ENCODE data around the gene TSEN15.
"Not testable (repeated sequence)": the region's sequence is repeated elsewhere in the genome, so short reads cannot be mapped to it uniquely, and the experiment has no call there.

Gene TSEN15

DNA sequence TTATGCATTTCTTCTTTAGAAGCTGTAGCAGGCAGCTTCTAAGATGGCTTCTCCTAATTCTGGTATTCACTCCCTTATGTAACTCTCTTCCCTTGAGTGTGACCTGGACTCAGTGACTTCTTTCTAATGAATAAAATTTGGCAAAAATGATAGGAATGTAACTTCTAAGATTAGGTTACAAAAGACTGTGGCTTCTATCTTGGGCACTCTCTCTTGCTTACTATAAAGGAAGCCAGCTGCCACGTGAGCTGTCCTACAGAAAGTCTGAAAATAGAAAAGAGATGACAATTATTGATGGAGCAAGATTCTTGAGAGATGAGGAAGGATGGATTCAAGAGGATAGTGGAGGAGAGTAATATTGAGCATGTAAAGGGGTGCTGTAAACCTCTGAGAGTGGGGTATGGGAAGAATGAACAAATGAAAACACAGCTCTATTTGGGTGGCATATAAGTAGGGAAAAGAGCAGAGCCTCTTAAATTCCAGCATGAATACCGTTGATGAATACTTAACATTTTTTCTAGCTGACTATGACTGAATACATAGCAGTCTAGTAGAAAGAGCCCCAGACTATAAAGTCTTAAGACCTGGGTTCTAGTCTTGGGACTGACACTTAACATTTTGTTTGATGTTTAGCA, 5.5 kb downstream of the TSEN15 start:
- DNase-seq: no peak

DNA sequence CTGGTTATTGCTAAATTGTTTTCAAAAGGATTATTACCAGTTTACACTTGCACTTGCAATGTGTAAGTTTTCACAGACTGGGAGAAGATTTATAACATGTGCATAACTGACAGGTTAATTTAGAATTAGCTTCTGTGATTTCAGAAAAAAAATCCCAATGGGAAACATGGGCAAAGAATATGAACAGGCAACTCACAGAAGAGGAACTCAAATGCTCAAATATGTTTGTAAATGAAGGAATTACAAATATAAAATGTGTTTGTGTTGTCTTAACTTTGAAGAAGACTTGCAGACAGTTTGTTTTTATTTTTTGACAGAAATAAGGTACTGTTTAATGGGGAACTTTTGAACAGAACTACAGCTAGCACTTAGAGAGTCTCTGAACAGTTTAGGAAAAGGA, 8.4 kb downstream of the TSEN15 start:
- DNase-seq: no peak

DNA sequence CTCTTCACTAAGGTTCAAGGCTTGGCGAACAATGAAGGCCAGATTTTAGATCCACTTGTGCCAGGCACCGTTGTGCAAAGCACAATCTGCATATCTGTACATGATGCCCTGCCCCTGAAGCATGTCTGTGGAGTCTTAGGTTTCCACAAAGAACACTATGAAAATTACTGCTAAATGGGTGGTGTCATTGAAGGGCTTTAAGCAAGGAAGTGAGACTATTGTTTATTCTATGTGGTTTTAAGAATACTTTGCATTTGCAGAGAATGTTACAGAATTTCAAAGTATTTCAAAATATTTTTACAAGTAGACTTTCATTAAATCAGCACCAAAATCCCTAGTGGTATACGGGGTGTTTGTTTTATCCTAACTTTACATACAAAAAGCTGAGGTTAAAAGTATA, 8.8 kb downstream of the TSEN15 start:
- DNase-seq: no peak

DNA sequence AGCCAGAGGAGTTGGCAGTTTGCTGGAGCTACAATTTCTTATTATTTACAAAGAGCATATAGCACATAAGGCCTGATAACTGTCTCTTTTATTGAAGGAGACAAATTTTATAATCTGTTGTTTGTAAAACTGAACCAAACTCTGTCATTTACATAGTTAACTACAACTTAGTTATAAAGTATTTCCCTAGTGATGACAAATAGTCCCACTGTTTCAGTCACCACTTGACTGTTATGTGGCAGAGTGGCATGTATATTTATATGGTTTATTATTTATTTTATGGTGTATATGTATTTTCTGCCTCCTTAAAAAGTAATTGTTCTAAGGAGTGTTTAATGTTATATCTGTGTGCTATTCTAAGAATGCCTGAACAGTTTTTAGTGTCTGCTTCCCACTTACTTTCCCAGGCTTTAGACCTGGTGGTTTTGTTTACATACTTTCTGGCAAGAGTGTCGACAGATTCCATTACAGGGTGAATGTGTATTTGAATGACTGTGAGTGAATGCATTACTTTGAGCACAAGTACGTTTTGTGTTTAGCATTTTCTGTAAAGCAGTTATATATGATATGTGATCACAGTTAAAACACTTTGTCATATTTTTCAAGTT, 10.0 kb downstream of the TSEN15 start:
- no peak for DNase-seq

DNA sequence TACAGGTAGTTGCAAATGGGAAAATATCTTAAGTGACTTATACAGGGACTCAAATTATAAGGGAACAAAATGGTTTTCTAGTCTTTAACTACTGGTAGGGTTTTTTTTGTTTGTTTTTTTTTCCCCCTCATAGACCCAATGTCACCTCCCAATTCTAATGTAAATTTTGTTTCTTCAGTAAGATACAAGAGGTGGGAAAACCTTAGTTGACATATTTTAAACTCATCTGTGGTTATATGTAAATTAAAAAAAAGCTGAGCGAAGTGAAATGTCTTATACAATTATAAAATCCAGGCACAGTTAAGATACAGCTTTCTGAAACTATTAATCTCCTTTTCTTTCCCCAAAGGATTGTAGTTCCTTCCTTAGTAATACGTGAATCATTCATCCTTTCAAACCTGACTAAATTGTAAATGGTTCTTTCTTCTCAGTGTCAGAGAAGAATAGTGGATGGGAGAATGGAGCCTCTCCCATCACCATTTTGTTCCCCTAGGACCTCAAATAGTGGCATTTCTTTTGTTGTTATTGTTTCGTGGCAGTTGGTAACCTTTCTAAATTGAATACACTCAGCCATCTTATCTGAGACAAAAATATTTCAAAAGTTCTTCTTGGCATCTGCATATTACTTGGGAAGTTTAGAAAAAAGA, 11.2 kb downstream of the TSEN15 start:
- no peak for DNase-seq

DNA sequence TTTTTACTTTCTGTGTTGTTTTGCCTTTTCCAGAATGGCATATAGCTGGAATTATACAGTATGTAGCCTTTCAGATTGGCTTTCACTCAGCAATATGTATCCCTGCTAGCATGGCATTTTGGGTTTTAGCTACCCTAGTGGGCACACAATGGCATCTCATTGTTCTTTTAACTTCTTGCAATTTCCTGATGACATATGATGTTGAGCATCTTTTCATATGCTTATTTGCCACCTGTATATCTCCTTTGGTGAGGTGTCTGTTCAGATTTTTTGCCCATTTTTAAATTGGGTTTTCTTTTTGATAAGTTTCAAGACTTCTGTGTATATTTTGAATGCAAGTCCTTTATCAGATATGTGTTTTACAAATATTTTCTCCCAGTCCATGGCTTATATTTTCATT, 14.0 kb downstream of the TSEN15 start:
- no peak for DNase-seq

DNA sequence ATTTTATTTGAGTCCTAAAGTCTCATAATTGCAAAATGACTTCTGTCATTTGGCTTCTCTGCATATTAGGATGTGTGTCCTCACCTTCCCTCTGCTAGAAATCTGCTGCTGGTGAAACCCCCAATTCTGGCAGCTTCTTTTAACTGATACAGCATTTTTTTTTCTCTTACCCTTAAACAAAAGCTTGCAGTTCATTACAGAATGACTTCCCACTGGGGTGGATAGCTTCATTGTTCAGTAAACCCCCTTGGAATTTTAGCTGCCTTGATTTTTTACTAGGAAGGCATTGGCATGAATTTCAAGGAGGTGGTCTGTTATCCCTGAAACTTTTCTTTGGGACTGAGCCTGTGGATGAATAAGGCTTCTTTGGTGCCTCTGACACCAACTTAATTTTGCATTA, 16.8 kb downstream of the TSEN15 start:
- no peak for DNase-seq

DNA sequence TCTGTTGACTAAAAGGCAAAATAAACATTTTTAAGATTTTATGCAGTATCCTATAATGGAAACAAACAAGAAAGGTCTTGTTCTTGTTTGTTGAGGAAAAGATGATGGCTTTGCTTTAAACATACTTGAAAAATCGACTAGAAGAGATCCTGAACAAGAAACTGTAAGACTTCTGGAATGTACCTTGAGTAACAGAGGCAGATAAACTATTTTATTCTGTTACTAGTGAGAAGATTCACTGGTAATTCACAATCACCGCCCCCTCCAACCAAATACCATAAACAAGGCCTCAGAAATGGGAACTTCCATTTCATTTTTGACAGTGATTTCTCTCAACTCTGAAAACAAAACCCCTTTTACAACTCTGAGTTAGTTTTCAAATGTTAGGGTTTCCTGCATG, 18.1 kb downstream of the TSEN15 start:
- no peak for DNase-seq

DNA sequence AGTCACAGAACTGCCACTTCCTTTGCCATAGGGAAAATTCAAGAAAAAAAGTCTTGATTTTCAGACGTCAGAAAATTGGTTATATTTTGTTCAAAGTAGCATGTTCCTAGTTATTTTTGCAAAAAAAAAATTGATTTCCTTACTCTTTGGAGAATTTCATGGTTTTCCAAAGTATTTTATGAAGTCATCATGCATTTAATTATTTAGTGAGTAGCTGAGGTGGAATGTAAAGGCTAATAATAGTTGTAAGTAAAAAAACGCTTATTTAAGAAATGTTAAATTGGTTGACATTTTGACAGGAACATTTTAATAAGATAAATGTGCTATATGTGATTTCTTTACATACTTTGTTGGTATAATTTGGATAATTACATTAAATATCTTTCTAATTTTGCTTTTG, 20.8 kb downstream of the TSEN15 start:
- no peak for DNase-seq

DNA sequence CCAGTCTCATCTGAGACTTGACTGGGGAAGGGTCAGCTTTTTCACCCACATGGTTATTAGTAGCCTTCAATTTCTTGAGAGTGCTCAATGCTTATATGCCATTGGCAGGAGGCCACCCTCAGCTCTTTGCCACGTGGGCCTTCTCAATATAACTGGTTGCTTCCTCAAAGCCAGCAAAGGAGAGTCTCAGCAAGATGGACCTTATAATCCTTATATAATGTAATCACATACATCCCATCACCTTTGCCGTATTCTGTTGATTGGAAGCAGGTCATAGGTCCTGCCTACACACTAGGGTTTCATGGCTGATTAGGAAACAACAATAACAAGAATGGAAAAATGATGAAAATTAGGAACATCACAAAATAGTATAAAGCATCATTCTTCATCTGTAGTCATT, 22.9 kb downstream of the TSEN15 start:
- DNase-seq: no peak

DNA sequence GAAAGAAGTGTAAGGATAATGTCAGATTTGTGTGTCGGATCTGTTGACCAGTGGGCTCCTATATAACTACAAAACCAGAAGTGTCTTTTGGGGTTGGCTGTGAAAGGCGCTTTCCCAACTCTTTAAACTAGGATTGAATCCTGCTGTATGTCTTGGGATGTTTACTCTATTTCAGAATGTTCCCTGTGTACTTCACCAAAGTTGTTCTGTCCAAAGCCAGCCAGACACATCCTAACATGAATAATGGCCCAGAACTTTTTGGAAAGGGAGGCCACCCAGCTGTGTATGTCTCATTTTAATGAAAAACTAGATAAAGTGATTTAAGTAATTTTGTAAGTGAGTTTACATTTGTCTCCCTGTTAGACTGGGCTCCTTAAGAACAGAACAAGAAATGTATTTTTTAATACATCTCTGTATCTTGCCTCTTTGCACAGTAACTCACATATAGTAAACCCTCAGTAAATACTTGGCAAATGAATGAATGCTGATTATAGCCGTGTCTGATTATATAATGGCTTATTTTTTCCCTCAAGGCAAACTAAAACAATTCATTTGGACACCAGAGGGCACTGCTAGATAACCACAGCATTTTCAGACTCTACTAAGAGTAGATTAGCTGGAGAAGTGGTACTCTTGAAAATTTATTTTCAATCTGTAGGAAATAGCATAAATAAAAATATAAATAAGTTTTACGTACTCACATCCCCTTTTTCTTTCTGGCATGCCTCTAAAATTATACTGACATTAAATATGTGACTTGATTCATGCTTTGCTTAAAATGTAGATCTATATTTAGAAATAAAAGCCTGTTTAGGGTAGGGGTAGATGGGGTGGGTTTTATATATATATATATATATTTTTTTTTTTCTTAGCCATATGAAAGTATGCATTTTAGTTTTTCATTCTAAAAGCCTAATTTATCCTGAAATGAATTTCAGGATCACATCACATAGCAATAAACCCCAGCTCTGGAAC, 23.8 kb downstream of the TSEN15 start:
- DNase-seq: peak in 2 of 5 donors; percentile 3 to 50

DNA sequence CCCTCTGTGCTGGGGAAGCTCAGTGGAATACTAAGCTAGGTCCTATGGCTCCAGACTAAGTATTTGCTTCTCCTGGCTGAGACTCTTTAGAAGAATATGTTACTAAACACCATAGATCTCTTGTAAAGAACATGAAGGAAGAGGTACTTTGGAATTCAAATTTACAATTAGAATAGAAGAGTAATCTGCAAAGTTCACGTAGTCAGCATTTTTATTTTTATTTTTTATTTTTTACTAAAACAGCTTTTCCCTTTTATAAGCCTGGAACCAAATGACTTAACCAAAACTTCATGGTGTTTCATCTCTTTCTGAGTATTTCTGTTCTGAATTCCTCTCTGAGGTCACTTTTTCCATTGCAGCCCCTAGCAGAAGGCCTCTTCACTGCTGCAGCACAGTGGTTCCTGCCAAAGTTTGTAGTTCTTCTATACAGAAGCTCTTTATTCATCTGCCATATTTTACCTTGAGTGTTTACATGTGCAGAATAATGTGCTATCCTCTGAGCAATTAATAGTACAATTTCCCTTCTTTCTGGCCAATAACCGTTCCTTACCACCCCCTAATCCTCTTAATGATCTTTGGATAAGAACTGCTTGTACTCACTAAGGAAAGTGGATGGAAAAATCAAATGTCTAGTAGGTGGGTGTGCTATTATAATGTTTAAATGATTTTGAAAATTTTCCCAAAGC, 27.2 kb downstream of the TSEN15 start:
- no peak for DNase-seq

DNA sequence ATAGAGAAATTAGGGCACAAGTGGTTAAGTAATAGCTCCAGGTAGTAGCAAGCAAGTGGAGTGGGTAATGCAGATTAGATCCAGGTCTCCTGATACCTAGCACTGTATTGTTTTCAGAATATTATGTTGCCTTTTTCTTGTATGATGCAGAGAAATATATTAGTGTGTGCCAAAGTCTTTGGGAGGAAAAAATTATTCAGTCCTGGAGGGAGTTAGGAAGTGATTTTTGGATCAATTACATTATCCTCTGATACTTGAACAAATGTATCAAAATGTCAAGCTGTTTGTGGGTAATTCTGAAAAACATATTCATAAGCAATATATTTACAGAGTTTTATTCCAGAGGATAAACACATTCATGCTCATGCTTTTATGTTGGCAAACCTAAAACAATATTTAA, 28.8 kb downstream of the TSEN15 start:
- DNase-seq: no peak

DNA sequence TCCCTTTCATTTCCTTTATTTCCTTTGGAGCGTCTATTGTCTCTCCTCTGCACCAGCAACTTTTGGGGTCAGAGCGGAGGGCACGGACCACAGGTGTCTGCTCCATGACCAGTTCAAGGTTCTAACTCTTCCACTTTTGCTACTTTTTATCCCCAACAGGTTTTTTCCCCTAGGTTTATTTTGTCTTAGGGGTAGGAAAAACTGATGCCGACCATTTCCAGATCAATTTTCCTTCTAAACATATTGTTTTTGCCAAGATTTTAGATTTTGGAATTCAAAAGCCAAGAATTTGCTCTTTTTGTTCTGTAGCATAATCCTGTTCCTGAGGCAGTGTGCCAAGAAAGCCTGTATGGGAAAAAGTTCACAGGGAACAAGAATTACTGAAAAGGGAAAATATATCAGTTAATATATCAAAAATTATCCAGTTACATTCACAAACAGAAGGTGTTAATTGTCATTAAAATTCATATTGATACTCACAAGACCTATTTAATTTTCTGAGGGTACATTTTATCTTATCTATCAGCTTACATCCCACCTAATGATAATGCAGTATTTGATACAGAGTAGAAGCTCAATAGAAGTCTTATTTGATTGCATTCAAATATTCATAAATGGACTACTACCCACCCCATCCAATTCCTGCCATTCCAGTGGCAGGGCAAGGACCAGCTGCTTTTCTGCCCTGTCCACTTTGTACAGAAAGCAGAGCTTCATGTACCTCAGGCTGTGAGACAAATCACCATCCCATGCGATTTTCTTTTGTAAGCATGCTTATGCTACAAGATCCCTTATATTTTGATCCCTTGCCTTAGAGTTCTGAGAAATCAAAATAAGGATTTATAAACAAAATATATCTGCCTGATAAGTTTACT, 31.2 kb downstream of the TSEN15 start:
- no peak for DNase-seq

DNA sequence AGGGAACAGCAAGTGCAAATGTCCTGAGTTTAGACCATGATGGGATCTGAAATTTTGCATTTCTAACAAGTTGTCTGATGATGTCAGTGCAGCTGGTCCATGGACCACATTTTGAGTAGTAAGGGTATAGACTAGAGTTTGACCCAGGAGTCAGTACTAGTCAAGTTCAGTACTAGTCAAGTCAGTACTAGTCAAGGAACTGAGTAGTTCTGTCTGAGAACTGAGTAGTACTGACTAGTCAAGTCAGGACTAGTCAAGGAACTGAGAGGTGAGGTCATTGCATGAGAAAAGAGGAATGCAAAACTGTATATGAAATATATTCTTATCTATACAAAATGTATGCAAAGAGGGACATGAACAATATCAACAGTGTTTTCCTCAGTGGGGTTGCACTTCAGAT, 34.1 kb downstream of the TSEN15 start:
- no peak for DNase-seq

DNA sequence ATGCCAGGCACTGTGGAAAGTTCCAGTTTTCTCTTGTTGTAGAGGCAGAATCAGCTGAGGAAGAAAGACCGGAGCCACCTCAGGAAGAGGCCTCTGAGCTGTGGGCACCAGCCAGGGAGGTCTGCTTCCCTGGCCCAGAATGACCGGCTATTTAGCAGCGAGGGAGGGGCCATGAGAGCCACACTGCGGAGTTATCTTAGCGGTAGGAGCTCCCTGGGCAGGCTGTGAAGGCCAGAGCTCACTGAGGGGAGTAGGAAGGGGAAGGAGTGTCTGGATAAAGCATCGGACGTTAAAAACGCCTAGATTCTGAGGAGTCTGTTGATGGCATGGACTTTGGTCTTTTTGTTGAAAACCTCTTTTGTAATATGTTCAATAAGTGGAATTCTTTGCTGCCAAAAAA, 36.5 kb downstream of the TSEN15 start:
- DNase-seq: no peak

DNA sequence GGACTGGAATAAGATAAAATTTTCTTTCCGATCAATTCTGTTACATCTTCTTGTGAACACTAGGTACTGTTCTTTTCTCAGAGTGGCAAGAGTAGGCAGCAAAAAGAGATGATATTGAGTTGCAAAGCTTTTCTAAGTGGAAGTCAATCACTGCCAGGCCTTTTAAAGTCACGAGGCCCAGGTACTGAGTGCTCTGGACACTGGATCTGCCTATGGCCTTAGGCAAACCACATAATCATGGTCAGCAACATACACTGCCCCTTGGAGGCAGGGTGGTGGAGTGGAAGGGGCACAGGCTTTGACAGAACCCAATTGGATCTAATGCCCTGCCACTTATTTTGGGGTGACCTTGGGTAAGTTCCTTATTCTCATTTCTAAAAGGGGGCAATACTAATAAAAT, 41.5 kb downstream of the TSEN15 start:
- no peak for DNase-seq

DNA sequence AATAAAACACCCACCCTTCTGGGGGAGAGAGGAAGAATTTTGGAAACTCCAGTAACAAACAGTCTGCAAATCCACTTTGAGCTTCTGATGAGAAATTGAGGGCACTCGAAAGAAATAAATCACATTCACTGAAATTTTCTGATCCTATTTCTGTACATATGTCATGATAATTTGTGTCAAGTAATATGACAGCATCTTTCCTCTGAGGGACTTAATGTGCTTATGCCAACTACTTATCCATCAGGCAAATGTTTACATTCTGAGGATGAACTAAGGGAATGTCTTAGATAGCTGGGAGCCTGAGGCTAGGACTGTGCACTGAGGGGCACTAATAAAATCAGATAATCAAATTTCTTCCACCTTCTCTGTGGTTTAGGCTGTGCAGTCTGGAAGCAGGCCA, 44.5 kb downstream of the TSEN15 start:
- no peak for DNase-seq

DNA sequence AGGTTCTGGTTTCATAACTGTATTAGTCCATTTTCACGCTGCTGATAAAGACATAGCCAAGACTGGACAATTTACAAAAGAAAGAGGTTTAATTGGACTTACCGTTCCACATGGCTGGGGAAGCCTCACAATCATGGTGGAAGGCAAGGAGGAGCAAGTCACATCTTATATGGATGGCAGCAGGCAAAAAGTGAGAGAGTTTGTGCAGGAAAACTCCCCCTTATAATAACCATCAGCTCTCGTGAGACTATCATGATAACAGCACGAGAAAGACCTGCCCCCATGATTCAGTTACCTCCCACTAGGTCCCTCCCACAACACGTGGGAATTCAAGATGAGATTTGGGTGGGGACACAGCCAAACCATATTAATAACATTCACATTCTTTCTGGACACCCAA, 45.0 kb downstream of the TSEN15 start:
- not testable (repeated sequence) for DNase-seq

DNA sequence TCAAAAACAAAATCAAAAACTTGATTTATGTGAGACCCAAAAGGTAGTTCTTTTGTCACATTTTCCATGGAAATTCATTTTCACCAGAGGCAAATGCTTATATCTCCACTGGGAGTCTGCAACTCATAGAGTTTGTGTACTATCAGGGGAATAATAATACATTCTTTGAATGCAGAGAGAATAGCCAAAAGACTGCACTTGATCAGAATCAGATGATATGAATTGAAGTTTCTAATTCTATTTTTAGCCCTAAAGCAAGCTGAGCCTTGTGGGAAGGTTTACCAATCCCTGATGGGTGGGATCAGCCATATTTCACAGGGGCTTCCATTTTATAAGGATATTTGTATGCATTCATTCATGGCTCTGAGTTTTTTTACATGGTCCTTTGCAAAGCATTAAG, 49.6 kb downstream of the TSEN15 start:
- DNase-seq: no peak

DNA sequence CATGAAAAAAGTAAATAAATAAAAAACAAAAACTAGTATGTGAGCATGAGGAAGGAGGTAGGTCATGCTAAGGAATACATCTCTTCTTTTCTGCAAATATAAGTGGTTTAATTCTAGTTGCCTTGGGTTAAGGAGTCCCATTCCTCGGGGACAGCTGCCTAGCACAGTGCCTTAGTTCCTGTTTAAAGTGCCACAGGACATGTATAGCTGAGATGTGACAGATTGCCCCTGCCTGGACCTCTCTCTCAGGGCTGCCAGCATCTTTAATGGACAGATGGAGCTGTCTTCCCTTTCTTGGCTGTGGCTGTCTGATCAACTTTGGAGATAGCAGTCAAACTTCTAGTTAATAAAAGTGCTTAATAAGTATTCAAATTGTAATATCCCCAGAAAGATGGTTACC, 50.0 kb downstream of the TSEN15 start:
- DNase-seq: no peak

Data from T-helper 1 cell (primary cell).